HG02763 (cell line): Measurements from ENCODE around the gene NAXD.

Source experiments
- ATAC-seq: cut with Tn5 transposase; IDR thresholded peaks from one replicate; pipeline ENCODE4 v1.9.1; 2021; ENCODE audit warnings: mild to moderate bottlenecking, moderate library complexity; ENCODE audit not compliant: unreplicated experiment

Gene NAXD

DNA sequence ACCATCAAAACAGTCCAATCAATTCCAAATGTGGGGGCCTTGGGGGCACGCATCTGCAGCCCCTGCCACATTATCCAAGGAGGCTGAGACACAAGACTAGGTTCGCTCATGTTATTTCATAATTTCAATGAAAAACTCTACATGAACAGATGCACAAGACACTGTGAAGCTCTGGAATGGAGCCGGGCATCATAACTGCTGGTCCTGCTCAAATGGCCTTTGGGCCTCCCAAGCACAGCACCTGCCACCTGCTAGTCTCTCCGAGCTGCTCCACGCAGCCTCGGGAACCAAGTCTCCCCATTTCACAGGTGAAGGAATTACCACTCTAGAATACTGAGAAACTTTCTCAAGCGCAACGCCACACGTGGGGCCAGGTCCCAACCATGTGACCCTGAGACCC is 73.7 kb downstream of the NAXD start:
- no peak for ATAC-seq
